OCI-LY1 (cell line): ENCODE data around the gene SDK1.

Experiments used
- EZH2 ChIP-seq: fragments of 200-600 bp; sonication (generic), shearing (Covaris generic); IDR thresholded peaks from 2 replicates; pipeline ENCODE4 v1.8.0; 2017; ENCODE audit warnings: borderline replicate concordance, mixed run types, mild to moderate bottlenecking, antibody characterized with exemption, low read length, moderate library complexity, mixed read lengths
- TF ChIP-seq, protein P1 (sequence below): fragments of 200-600 bp; sonication (generic), shearing (Covaris generic); IDR thresholded peaks from 2 replicates; pipeline ENCODE4 v1.5.1; 2017; ENCODE audit warnings: mild to moderate bottlenecking, antibody characterized with exemption, low read length, moderate library complexity, mixed read lengths

- no peak for TF ChIP-seq EZH2
- TF ChIP-seq, protein P1, sequence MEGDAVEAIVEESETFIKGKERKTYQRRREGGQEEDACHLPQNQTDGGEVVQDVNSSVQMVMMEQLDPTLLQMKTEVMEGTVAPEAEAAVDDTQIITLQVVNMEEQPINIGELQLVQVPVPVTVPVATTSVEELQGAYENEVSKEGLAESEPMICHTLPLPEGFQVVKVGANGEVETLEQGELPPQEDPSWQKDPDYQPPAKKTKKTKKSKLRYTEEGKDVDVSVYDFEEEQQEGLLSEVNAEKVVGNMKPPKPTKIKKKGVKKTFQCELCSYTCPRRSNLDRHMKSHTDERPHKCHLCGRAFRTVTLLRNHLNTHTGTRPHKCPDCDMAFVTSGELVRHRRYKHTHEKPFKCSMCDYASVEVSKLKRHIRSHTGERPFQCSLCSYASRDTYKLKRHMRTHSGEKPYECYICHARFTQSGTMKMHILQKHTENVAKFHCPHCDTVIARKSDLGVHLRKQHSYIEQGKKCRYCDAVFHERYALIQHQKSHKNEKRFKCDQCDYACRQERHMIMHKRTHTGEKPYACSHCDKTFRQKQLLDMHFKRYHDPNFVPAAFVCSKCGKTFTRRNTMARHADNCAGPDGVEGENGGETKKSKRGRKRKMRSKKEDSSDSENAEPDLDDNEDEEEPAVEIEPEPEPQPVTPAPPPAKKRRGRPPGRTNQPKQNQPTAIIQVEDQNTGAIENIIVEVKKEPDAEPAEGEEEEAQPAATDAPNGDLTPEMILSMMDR = no peak
These were observed 447.3 kb downstream of the SDK1 start for GRCh38 chr7:3748389-3748788.
